Loucy (cell line): Measurements from ENCODE around the gene LPP.

Experiments
- H2AFZ ChIP-seq: fragments of 200-600 bp; sonication (generic); 2 replicates; pipeline ENCODE4 v1.6.0; 2016; ENCODE audit warnings: antibody characterized with exemption, mild to moderate bottlenecking, low read length, moderate library complexity
- H3F3A ChIP-seq: fragments of 200-600 bp; 2 replicates; pipeline ENCODE4 v1.6.0; 2016; ENCODE audit warnings: antibody characterized with exemption, low read depth, mild to moderate bottlenecking
- H3K27me3 ChIP-seq: fragments of 200-600 bp; sonication (generic); 2 replicates; pipeline ENCODE4 v1.6.1; 2014; ENCODE audit warnings: low read length, mild to moderate bottlenecking; ENCODE audit not compliant: insufficient read depth, poor library complexity, severe bottlenecking
- H3K36me3 ChIP-seq: fragments of 200-600 bp; sonication (generic); 2 replicates; pipeline ENCODE4 v1.6.1; 2016; ENCODE audit warnings: low read length; ENCODE audit not compliant: insufficient read depth
- H3K4me1 ChIP-seq: fragments of 200-600 bp; sonication (generic); 2 replicates; pipeline ENCODE4 v1.5.1; 2014; ENCODE audit warnings: low read length, mild to moderate bottlenecking; ENCODE audit not compliant: insufficient read depth, poor library complexity, severe bottlenecking
- H3K4me2 ChIP-seq: fragments of 200-600 bp; sonication (generic); 2 replicates; pipeline ENCODE4 v1.6.0; 2014; ENCODE audit warnings: antibody characterized with exemption, low read length, low read depth, mild to moderate bottlenecking; ENCODE audit not compliant: poor library complexity, severe bottlenecking
- H3K4me3 ChIP-seq: fragments of 200-600 bp; sonication (generic); 2 replicates; pipeline ENCODE4 v1.5.1; 2014; ENCODE audit warnings: low read length, mild to moderate bottlenecking, mixed read lengths; ENCODE audit not compliant: poor library complexity, severe bottlenecking
- H3K79me2 ChIP-seq: fragments of 200-600 bp; sonication (generic); 2 replicates; pipeline ENCODE4 v1.6.1; 2014; ENCODE audit warnings: low read length; ENCODE audit not compliant: insufficient read depth
- H3K9ac ChIP-seq: fragments of 200-600 bp; sonication (generic); 2 replicates; pipeline ENCODE4 v1.6.0; 2014; ENCODE audit warnings: mild to moderate bottlenecking, low read depth, low read length, moderate library complexity; ENCODE audit not compliant: poor library complexity, severe bottlenecking
- H3K9me2 ChIP-seq: fragments of 200-600 bp; sonication (generic); replicated peaks from 2 replicates; pipeline ENCODE4 v1.6.1; 2016; ENCODE audit warnings: low read depth, low read length, mixed read lengths
- H3K9me3 ChIP-seq: fragments of 200-600 bp; sonication (generic); 2 replicates; pipeline ENCODE4 v1.6.1; 2014; ENCODE audit warnings: mild to moderate bottlenecking, antibody characterized with exemption, low read length, low read depth; ENCODE audit not compliant: insufficient read depth
- H4K20me1 ChIP-seq: fragments of 200-600 bp; sonication (generic); 2 replicates; pipeline ENCODE4 v1.6.0; 2014; ENCODE audit warnings: antibody characterized with exemption, low read length, mild to moderate bottlenecking; ENCODE audit not compliant: insufficient read depth, poor library complexity, severe bottlenecking
- CTCF ChIP-seq: fragments of 200-600 bp; sonication (generic); conservative IDR thresholded peaks from 2 replicates; pipeline ENCODE4 v1.5.1; 2014; ENCODE audit warnings: mild to moderate bottlenecking, antibody characterized with exemption, low read length
- EZH2phosphoT487 ChIP-seq: fragments of 200-600 bp; IDR thresholded peaks from 2 replicates; pipeline ENCODE4 v1.6.1; 2018; ENCODE audit warnings: antibody characterized with exemption, mild to moderate bottlenecking, moderate library complexity, borderline replicate concordance

The LPP gene

GRCh38 chr3:188205992-188206416 is 52.0 kb downstream of the LPP start:
- Histone ChIP-seq H4K20me1 (no peaks in the 10 kb centered on the region), H3K9me2 (no peaks in the 10 kb centered on the region), H2AFZ (no peak overlapping the region), H3K9ac (no peak overlapping the region), H3K79me2 (peaks cover 35% of the 10 kb centered on the region; the same call in 1 of the 2 replicates), H3K4me2 (no peak overlapping the region), H3F3A (no peaks in the 10 kb centered on the region), H3K4me1 (peaks cover 5% of the 10 kb centered on the region), H3K9me3 (no peaks in the 10 kb centered on the region), H3K27me3 (no peaks in the 10 kb centered on the region), H3K36me3 (peaks cover 6% of the 10 kb centered on the region; the same call in 1 of the 2 replicates), H3K4me3 (no peak overlapping the region)
- TF ChIP-seq EZH2phosphoT487 (no peak), CTCF (peak; percentile 54)

GRCh38 chr3:188206787-188207186 is 52.8 kb downstream of the LPP start:
- Histone ChIP-seq H3F3A (no peaks in the 10 kb centered on the region), H3K9me3 (no peaks in the 10 kb centered on the region), H3K27me3 (no peaks in the 10 kb centered on the region), H3K9me2 (no peaks in the 10 kb centered on the region), H3K36me3 (peaks cover 6% of the 10 kb centered on the region; the same call in 1 of the 2 replicates), H3K4me2 (no peak overlapping the region), H4K20me1 (no peaks in the 10 kb centered on the region), H3K9ac (no peak overlapping the region), H3K4me3 (no peak overlapping the region), H3K4me1 (peaks cover 10% of the 10 kb centered on the region), H3K79me2 (peaks cover 35% of the 10 kb centered on the region; the same call in 1 of the 2 replicates), H2AFZ (no peak overlapping the region)
- TF ChIP-seq CTCF (no peak), EZH2phosphoT487 (no peak)

- Histone ChIP-seq H3K9ac (no peak overlapping the region), H3K36me3 (peaks cover 6% of the 10 kb centered on the region; the same call in 1 of the 2 replicates), H3K79me2 (peaks cover 30% of the 10 kb centered on the region; the same call in 1 of the 2 replicates), H3K27me3 (no peaks in the 10 kb centered on the region), H4K20me1 (no peaks in the 10 kb centered on the region), H3K4me1 (peaks cover 10% of the 10 kb centered on the region), H3K4me2 (no peak overlapping the region), H3K4me3 (no peak overlapping the region), H3K9me2 (no peaks in the 10 kb centered on the region), H3F3A (no peaks in the 10 kb centered on the region), H3K9me3 (no peaks in the 10 kb centered on the region), H2AFZ (no peak overlapping the region)
- TF ChIP-seq EZH2phosphoT487 = no peak
- no peak for TF ChIP-seq CTCF
These were observed 54.1 kb downstream of the LPP start for GRCh38 chr3:188207941-188208515.
